HS-27A (cell line): Measurements from ENCODE around the gene RIBC1.
"Not testable (repeated sequence)": the region's sequence is repeated elsewhere in the genome, so short reads cannot be mapped to it uniquely, and the experiment has no call there.

Experiments used
- DNase-seq: peaks from one replicate; pipeline ENCODE4 v3.0.0-alpha.2; 2012; ENCODE audit warnings: low read depth, missing footprints

RIBC1 gene

DNA sequence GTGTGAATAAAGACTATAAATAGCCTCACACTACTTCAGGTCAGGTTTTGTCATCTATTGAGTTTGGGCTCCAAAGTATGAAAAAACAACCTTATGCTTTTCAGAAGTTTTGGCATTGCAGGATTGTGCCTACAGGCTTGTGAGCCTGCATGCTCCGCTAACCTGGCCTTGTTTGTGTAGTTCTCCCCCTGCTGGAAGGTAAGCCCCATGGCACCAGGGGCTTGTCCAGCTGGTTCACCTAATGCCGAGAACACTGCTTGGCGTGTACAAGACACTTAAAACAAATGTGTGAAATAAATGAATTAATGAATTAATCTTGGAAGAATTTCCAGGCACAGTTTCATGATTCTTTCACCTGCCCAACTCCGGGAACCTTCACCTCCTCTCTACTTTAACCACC, 13.3 kb downstream of the RIBC1 start:
- DNase-seq: no peak

DNA sequence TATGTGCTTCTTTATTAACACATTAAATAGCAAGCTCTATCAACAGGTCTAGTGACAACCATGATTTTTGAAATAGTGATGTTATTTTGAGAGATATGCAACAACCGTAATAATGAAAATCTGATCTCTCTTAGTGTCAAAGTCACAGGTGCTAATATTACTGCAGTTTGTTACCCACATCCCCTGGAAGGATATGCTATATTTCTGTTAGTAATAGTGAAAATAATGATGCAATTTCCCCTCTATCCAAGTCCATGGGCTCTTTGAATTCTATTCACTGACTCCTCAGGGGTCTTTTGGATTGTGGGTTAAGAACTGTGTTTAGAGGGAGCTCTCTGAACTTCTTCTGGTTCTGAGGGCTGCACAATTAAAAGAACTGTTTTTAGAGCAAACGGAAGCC, 14.5 kb downstream of the RIBC1 start:
- no peak for DNase-seq

DNA sequence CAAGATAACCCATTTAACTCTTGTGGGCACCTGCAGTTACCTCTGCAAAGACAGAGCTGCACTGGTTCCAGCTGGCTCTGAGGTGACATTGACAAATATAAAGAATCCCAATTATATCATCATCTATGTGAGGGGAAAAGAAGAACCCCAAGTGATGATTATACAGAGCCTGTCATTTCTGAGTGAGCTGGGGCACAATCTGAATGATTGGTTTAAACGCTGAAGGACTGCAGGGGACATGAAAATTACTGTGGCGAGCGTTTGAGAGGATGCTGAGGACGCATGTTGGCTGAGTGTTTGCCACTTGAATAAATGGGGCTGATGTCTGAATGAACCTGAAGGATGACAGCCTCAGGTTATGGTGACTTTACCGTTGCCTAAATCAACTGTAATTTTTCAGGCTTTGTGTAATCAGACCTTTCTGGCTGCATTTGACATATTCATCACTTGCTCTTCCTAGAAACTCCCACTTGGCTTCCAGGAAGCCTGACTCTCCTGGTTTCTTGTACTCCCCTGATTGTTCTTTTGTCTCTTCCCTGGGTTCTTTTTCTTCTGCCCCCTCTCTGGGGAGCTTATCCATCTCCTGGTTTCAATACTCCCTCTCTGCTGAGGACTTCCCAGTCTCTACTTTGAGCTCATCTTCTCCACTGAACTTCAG, 15.6 kb downstream of the RIBC1 start:
- no peak for DNase-seq

DNA sequence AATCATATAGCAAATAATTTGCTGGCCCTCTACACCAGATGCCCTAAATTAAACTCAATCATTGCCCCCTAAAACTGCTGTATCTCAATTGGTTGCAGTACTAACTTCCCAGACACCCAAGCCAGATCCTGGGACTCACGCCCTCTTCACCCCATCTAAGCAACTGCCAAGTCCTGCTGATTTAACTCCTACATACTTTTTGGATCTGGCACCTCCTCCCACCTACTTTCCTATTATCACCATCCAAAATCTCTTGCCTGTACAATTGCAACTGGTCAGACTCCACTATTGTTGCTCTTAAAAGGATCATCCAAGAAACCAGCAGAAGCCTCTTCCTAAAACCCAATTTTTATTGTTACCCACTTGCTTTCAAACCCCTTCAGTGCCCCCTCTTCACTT, 16.2 kb downstream of the RIBC1 start:
- no peak for DNase-seq

DNA sequence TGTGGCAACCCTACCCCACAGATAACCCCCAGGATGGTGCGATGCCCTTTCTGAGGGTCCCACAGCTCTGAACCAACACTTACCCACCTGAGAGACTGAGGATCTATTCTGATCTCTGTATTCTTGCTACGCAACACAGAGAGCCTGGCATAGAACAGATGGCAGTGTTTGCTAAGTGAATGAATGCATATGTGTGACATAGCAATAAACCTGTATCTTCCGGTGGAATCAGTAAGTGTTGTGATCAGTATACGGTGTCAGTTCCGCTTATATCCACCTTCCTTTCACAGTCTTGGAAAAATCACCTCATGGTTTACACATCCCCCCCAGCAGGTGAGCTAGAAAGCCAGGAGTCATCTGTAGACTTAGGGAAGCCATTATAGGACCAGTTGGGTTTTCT, 17.4 kb downstream of the RIBC1 start:
- DNase-seq: no peak

DNA sequence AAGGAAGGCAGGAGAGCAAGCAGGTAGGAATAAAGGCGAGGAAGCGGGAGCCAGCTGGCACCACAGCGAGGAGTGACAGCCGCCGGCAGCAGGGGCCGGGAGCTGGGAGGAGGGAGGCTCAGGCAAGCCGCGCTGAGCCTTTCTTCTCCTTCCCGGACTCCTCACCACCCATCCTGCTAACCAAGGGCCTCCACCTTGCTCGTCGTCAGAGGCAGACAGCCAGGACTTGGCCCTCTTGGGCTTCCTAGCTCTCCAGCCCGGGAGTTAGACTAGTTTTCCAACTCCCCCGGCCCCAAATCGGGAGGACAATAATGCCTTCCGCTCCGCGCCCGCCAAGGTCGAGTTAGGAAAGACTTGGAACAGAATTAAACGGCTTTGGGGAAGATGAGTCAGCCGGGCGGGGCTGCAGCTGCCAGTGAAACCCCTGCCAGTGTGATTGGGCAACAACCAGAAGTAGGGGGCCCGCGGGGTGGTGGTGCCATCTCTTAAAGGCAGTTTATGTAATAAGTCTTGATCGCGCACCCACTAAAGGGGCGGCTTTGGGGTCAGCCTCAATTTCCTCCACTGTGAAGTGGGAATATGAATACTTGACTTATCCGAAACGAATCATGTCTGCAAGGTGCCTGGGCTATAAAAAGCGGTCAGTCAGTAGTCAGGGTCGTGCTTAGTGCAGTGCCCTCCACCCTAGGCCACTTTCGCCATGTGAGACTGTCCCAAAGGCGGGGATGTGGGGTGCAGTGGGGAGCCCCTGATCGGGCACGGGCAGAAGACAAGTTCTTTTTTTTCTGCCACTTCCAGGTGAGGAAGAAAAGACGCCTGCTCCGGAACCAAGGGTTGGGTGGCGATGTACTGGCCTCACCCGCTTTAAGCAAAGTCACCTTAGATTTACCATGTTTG, 18.2 kb downstream of the RIBC1 start:
- peak; percentile 41 for DNase-seq

DNA sequence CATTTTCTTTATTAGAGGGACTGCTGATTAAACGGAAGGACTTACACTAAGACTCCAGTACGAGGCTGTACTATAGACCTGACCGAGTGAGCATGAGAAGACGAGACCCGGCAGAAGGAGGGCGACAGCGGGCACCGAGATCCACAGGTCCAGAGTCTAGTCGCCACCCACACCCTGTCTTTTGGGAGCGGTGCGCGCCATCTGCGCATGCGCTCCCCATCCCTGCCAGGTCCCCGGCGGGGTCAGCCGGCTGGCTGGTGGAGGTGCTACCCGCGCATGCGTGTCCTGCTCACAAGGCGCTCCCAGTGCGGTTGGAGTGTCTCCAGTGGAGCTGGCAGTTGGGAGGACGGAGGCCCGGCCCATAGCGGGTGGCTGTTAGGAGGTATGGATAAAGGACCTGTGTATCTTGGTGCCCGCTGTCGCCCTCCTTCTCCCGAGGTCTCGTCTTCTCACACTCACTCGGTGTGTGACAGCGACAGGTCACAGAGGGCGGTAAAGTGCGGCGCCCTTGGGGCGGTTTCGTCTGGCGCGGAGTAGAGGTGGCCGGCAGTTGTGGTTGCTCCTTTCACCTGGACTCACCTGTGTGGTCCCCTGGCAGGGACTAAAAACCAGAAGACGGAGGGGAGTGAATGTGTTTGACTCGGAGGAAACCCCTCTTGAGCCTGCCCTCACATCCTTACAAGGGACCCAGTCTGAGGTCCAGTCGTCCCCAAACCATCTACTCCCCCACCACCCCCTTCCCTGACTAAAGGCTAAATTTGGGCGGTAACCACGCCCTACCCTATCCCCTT, 19.1 kb downstream of the RIBC1 start:
- peak; percentile 56 for DNase-seq

DNA sequence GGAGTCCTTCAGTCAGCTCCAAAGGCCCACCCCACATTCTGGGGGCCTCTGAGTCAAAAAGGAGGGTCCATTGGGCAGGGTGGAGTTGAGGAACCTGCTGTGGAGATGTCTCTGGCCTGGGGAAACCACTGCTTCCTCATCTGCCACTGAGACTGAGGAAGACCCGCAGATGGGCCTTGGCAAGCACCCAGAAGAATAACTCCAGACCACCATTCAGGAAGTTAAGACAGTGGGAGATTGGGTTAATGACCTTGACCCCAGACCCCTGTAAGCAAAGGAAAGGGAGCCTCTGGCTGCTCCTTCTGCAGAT, 19.6 kb downstream of the RIBC1 start:
- DNase-seq: no peak

DNA sequence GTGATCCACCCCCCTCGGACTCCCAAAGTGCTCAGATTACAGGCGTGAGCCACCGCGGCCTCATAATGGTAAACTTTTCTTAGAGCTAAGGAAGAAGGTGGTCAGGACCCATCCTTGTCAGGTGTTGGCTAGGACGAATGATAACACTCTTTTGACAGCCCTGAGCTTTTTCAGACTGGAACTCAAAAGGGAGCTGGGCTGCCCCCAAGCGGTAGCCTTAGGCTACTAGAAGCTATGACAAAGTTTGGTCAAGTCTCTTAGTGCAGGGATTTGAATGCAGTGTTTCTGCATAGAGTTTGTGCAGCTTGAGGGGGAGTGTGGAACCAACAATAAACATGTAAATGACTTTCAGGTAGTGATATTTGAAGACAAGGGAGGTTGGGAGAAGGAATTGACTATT, 23.3 kb downstream of the RIBC1 start:
- DNase-seq: no peak

DNA sequence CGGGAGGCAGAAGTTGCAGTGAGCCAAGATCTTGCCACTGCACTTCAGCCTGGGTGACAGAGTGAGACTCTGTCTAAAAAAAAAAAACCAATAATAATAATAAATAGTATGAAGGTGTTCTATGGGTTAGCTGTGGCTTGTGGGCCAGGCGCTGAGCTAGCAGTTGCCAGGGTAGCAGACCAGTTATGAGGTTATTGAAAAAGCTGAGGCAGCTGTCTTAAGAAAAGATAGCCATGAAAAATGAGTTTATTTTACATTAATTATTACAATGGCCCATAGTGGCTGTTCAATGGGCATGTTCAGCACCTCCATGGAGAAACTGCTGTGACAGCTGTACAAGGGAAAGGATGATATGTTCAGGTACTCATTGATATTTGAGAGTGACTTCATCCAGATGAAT, 24.8 kb downstream of the RIBC1 start:
- DNase-seq: no peak

DNA sequence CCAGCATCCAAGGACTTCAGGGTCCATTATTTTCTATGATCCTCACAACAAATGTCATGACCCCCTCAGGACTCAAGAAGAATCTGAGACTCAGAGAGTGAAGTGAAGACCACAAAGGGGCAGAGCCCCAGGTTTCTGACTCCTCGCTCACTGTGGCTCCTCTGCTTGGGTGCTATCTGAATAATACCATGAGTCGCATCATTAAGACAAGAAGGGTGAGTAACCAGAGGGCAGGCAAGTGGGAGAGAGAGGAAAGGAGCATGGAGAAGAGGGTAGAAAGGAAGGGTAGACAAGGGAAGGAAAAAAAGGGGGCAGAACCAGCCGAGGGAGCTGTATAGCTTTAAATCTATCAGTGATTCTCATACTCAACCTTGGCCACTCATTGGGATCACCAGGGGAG, 27.0 kb downstream of the RIBC1 start:
- no peak for DNase-seq

DNA sequence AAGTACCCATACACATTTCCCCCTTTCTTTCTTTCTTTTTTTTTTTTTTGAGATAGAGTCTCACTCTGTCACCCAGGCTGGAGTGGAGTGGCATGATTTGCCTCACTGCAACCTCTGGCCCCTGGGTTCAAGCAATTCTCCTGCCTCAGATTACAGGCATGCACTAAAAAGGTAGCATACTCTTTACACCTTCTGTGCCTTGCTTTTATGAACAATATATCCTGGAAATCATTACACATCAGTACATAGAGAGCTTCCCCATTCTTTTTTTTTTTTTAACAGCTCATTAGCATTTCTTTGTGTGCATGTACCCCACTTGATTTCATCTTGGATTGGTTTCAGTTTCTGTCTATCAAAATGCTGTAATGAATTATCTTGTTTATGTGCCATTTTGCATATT, 30.1 kb downstream of the RIBC1 start:
- no peak for DNase-seq

DNA sequence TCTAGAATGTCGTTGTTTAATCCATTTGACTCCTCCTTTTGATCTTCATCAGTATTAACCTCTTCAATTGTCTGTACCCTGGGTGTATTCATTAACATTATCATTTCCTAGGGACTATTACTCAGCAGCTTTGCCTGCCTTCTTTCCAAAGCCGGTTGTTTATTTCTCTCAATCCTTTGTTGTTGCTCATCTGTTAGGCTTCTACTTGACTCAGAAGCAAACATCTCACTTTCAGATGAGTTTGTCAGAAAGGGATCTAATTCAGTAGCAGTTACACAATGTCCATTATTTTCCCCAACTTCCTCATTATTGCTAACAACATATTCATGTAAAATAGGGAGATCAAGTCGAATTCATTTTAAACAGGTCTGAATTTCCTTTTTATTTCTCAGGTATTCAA, 33.6 kb downstream of the RIBC1 start:
- DNase-seq: no peak

DNA sequence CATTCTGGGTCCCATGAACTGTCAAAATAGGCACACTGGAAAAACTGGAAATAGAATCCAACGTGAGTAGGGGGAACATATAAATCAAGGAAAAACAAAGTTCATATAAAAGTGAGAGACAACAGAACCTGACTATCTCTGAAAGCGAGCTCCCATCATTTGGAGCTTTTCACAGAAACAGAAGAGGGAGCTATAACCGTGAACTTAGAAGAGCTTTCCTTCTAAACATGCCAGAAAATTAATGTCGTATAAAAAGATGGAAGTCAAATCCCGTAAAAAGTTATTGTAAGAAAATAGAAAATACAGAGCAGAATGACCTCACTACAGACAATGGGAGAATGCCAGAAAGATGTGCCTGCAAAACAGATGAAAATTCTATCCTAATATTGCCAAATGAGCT, 35.4 kb downstream of the RIBC1 start:
- DNase-seq: no peak

DNA sequence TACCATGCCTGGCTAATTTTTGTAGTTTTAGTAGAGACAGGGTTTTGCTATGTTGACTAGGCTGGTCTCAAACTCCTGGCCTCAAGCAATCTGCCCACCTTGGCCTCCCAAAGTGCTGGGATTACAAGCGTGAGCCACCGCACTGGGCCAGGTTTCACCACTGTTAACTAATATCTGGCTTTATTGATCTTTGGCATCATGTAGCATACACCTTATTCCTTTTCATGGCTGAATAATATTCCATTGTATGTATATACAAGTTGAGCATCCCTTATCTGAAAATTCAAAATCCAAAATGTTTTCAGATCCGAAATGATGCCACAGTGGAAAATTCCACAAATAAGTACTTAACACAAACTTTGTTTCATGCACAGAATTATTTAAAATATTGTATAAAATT, 46.0 kb downstream of the RIBC1 start:
- DNase-seq: not testable (repeated sequence)

DNA sequence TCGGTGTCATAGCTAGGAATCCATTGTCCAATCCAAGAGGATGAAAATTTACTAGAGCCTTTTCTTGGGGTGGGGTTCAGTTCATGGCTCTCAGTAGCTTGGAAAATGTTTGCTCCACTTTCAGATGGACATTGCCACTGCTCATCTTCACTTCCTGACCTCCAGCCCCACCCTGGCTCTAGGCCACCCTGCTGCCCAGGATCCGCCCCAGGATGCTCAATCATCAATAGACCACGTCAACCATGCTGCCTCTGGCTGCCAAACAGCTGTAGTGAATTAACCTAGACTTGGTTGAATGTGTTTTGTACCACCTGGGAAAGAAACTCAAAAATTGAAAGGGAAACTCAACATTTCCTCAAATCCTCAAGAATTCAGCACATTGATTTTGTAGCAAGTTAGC, 48.7 kb downstream of the RIBC1 start:
- DNase-seq: no peak

DNA sequence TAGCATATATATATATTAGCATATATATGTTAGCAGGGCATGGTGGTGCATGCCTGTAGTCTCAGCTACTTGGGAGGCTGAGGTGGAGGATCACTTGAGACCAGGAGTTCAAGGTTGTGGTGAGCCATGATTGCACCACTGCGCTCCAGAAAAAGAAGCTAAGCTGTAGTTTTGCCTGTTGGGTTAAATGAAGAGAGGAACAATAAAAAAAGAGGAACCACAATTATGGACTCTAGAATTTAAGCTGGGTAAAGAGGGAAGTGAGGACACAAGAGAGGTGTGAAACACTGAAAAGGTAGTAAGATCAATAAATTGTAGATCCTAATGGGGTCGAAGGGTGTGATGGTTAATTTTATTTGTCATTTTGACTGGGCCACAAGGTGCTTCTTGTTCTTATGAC, 52.0 kb downstream of the RIBC1 start:
- DNase-seq: no peak

DNA sequence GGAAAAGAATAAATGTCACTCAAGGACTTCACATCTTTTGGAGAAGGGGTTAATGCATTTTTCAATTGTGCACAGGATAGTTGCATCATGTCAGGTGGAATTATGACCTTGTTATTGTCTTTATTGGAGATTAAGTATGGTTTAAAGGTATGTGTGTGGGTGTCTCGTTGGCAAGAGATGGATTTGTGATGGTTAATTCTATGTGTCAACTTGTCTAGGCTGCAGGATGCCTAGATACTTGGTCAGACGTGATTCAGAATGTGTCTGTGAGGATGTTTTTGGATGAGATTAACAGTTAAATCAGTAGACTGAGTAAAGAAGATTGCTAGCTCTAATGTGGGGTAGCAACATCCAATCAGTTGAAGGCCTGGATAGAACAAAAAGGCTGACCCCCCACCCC, 53.7 kb downstream of the RIBC1 start:
- no peak for DNase-seq

DNA sequence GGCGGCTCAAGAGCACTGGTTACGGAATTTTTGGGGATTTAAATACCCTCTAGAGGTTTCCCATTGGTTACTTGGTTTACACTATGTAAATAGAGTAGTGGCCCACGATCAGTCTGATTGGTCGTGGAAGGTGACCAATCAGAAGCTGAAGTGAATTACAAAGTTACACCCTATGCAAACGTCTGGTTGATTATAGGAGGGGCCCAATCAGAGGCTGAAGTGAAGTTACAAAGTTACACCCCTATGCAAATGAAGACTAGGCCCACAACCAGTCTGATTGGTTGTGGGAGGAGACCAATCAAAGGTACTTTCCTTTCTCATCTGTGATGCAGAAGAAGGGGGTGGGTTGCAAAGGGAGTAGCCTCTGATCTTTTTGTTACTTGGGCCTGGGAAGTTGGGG, 56.6 kb downstream of the RIBC1 start:
- no peak for DNase-seq
